Stimulated activated CD4-positive, alpha-beta T cell treated with anti-CD3 and anti-CD28 coated beads, Interleukin-15, amount 100 ng/mL, for 48 hours (primary cell): ENCODE measurements around the gene PACRGL.
A peak's percentile ranks its signal among the peaks of the same experiment; 100 is the strongest.

Experiments used
- DNase-seq, 2 donors: peaks; one replicate each; pipeline ENCODE4 v3.0.0-alpha.2; 2020; ENCODE audit warnings: low read depth in 2 of 2

PACRGL gene

DNA sequence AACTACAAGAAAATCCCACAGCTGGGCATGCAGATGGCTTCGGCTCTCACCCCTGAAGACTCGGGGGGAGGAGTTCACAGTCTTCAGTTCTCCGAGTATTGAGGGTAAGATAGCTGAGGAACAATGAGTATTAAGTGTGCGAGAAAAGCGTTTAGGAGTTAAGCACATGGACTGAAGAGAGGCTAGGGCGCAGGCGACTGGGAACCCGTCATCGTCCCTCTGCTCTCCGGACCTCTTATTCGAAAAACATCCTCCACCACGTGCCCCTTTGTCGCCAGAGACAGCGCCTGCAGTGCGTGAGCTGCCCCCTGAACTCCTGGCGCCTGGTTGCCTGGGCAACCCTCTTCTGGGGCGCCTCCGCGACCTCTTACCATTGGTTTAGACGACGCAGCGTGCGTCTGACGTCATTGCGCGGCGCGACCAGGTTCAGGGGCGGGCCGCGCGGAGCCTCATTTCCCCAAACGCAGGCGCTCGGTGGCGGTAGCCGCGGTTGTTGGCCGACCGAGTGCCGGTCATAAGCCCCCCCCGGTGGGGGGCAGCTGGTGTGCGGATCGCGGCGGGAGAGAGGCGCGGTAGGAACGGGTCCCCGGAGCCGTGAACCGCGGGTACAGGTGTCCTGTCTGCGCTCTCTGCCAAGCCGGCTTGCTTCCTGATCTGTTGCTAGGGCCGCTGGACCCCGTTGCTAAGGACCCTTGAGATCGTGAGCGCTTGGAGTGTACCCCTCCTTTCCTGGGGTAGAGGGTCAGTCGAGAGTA lies at the start of gene PACRGL:
PACRGL (plus strand) TSS at position 452 of the 755 bp plus-strand sequence. CDS start 4,024 bp downstream, outside the sequence.
- peak; percentile 88 to 90 for DNase-seq

DNA sequence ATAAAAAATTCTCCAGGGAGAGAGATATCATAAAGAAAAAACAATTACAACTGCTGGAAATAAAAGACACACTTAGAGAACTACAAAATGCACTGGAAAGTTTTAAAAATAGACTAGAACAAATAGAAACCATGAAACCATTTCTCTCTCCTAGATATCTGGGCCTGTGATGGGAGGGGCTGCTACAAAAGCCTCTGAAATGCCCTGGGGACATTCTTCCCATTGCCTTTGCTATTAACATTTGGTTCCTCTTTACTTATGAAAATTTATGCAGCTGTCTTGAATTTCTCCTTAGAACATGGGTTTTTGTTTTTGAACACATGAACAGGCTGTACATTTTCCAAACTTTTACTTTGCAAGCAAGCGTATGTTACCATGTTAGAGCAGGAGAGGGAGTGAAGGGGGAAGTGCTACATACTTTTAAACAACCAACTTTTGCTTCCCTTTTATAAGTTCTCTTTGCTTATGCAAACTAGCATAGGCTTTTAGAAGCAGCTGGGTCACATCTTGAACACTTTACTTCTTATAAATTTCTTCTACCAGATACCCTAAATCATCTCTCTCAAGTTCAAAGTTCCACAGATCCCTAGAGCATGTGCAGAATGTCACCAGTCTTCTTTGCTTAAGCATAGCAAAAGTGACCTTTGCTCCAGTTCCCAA lies 47.9 kb upstream of the PACRGL start:
- no peak for DNase-seq

DNA sequence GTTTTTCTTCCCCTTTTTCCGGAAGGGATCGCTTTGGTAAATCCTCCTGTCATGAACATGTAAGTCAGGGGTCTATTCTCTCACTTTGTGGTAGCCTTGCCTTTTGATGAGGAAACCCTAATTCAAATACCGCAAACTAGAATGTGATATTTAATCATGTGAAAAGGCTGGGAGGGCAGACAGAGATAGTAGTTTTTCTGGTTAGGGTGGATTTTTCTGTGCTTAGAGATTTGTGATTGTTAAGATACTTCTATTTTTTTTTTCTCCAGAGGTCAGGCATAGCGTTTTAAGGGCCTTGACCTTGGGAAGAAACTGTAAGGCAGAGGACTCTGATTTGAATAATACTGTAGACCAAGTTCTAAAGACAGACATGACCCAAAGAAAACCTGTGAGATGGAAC lies 41.8 kb upstream of the PACRGL start:
- no peak for DNase-seq

DNA sequence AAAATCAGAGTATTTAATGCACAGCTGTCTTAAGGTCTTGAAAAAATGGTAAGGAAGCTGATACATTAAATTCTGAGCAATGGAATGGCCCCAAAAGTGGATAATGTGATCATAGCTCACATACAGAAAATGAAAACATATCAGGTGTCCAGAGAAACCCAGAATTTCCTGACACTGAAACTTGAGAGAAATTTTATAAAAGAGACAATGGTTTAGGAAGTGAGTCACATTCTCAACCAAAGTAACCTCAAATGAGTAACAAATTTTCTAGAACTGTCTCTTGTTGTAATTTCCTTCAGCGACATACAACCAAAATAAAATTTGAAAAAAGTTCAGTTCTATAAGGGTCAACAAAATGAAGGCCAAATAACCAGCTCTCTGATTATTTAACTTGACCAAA lies 37.4 kb upstream of the PACRGL start:
- DNase-seq = no peak

DNA sequence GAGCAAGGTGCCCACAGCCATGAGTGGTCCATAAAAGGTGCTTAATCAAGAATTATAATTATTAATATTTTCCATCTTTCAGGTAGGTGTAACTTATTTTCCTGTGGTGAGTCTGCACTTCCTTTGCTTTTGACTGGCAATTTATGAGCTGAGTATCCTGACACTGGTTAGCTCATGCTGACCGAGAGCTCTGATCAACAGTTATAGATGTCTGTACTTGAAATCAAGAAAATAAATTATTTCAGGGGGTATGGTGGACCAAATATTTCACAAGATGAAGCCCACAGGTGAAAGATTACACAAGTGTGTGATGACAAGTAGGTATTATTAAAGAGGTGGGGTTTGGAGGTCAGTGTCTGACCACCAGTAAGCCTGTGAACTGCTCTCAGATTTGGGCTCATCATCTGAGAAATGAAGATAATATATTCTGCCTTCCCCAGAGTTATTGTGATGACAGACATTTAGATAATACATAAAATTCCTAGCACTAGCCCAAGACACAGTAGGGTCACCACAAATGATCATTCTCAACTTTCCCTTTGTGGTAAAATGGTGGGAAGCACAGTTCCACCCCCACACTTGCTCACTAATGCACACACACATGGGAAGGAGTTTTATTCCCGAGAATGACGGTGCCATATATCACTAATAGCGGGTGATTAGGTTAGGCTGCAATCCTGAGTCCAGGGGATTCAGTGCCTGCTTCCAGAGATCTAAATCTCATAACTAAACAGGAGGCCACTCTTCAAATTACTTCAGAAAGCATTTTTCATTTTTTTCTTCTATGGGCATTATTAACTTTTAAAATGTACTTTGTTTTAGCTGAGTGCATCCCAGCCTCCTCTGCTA lies 34.0 kb upstream of the PACRGL start:
- DNase-seq = no peak

DNA sequence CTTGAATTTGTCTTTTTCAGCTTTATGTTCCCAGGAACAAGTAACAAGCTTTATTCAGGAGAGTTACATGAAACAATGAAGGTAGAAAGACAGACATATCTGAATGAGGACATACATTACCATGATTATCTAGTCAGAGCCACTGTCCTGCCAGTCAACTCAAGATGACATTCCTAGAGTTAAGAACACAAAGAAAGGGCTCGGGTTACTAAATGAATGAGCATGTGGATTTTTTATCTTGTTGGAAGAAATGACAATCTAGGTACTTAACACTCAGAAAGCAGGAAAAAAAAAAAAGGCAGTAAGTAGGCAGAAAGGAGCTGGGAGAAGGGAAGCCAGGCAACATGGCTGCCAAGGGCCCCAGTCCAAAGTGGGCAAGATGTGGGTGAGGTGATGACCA lies 28.0 kb upstream of the PACRGL start:
- DNase-seq = no peak

DNA sequence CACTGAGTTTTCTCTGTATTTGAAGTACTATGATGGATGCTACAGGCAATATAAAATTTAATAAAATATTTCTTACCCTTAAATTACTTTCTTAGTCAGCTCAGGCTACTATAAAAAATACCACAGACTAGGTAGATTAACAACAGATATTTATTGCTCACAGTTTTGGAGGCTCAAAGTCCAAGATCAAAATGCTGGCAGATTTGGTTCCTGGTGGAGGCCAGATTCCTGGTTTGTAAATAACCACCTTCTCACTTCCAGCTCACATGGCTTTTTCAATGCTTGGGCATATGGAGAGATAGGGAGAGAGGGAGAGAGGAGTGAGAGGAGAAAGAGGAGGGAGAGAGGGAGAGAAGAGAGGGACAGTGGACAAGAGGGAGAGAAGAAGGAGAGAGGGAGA lies 24.5 kb upstream of the PACRGL start:
- no peak for DNase-seq

DNA sequence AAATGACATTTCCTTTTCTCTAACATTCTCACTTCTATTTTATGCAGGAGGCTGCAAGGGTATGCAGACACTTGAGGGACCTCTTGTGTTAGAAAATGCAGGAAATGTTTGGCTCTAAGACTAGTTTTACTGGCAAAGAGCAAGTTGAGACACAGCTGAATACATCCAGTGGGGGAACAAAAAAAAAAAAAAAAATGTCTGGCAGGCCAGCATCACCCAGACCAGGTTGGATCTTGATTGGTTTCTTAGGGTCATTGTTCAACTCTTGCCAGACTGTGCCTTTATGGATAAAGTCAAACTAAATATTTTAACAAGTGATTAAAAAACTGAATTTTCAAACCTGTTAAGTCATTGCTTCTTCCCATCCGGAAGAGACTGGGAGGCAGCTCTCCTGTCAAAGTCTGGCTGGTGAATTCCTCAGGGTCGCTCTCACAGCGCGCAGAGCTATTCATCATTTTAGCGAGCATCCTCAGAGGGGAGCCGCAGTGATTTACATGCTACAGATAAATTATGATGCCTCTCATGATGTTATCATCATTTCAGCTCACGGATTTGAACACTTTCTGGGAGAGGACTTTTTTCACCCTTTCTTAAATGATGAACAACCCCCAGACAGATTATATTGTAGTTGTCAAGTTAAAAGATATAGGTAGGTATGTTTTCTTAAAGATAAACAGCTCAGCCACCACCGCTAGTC lies 23.6 kb upstream of the PACRGL start:
- DNase-seq = no peak

DNA sequence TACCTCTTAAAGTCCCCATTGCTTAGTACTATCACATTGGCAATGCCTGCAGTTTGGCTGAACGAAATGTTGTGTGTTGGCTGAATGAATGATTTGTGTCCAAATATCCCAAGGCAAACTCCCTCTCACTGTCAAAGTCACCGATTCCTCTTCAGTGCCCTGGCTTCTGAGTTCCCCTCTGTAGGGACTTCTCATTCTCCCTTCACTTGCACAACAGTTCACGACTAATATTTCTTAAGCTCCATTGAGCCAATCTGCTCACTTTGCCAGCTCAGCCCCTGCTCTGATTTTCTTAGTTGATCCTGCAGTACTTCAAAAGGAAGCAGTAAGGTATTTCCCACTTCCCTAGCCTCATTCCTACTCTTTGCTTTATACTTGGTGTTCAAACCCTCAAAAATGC lies 21.9 kb upstream of the PACRGL start:
- DNase-seq = no peak

DNA sequence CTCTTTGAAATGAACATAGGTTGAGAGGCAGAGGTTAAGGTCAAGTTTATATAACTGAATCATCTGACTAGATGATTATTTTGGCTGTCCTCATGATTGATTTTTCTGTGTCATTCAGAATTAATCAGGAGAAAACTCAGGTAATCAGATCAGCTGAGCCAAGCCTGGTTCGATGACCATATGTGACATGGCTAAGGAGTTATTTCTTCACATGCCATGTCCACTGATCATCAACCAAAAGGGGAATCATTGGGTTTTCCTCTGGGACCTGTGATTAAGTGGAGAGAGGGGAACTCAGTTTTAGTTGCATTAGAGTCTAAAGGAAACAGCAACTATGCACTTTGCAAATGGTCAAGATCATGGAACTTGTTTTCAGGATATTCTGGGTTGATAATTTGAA lies 20.3 kb upstream of the PACRGL start:
- DNase-seq = no peak

DNA sequence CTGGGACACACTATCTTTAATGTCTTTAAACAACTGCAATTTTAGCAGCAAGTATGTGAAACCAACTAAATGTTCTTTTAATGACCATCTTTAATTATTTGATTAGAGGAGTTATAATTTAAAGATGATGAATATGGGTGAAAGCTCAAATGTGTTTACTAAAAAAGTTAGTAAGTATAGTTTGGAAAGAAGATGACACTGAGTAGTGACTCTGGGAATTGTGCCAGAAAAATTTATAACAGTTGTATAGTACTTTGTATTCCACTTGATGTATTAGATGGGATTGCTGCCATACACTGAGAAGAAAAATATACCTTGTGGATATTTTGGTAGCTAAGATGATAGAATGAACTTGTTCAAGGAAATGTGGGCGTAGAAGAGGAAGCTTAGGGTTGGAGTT lies 19.5 kb upstream of the PACRGL start:
- no peak for DNase-seq

DNA sequence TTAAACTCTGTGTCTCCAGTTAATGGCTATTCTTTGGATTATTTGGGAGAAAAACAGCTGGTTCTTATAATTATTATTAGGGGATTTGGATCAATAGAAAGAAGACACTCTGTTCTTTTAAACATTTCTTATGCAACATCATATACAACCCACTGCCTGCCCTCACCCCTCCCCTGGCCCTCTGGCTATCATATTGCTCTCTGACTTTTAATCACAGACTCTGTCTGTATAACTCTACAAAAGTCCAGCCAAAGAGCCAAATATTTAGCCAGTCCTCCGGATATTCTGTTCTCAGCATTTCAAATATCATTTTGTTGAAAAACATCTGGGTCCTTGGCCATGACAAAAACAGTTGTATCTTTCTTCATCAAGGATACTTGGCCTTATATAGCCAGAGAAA lies 19.0 kb upstream of the PACRGL start:
- DNase-seq = no peak

DNA sequence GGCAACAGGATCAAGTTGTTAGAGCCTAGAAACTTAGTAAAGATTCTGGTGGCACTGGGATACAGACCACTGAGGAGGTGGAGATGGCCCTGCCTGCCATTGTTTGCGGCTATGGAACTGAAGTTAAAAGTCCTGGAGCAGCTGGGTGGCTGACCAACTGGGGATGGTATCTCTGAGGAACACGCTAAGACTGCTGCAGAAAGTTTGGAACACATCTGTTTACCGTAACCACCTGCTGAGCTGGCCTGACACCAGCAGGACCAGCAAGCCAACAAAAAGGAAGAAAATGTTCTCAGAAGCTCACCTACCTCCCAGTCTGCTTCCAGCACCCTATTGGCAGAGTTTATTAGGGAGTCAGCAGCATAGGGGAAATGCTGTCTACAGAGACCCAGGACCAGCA lies 17.4 kb upstream of the PACRGL start:
- DNase-seq = no peak

DNA sequence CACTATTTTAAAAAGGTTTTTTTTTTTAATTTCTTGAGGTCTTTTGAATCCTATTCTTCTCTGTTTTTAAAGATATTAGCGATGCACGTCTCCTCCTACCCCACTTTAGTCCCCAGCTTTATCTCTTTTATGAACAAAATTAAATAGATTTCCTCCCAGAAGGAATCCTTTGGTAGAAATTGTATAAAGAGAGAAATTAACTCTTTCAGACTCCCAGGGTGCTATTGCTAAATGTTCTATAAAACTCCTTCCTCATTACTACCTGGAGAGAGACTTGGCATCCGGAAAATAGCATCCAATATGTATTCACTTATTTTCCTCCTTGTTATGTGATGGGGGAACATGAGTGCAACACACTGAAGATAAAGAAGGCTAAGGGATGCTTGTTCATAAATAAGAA lies 16.5 kb upstream of the PACRGL start:
- DNase-seq = no peak

DNA sequence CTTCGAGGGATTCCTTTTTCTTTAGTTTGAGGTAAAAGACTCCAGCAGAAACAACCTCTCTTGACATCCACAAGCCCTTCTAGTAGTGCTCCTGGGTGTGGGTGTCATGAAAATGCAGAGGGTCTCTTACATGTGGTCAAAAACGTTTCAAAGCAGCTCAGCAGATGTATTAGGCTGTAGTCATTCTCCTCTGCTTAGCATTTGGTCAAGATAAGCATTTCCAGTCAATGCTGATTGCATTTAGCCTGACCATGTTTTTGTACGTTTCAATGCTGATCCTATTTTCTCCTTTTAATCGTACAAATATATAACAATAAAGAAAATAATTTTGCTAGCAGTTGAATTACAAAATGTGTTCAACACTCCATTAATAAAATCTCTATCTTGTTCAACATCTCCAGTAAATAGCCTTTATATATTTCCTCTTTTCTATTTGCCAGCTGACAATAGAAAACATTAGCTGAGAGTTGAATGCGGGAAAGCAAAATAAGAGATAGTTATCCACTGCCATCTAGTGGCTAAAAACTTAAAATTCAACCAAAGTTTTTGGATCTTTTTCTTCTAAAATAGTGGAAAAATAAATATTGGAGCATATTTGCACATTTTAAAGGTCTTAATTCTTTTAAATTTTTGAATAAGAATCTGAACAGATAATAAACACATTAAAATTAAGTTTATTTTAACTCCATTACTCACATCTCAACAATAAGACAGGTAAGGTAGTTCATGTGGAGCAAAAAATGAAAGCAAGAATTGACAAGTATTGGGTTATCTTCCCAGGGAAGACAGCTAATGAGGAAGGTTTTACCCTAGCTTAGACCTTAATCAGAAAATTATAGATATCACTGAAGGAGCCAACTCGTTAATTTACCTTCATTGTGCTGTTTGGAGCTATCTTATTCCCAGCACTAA lies 15.2 kb upstream of the PACRGL start:
- DNase-seq = no peak

DNA sequence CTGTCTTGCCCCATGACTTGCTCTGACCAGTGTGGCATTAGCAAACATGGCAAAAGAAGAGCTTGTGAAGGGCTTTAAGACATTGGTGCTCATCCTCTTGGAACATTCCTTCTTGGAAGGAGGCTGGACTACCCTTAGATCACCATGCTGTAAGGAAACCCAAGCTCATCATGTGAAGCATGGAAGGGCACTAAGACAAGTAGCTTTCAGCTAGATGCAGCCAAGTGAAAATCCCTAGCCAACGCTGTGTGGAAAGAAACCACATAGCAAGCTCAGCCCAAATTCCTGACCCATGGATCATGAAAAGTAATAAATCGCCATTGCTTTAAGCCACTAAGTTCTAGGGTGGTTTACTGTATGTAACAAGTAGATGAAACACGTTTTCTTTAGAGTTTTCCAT lies 12.4 kb upstream of the PACRGL start:
- DNase-seq = no peak

DNA sequence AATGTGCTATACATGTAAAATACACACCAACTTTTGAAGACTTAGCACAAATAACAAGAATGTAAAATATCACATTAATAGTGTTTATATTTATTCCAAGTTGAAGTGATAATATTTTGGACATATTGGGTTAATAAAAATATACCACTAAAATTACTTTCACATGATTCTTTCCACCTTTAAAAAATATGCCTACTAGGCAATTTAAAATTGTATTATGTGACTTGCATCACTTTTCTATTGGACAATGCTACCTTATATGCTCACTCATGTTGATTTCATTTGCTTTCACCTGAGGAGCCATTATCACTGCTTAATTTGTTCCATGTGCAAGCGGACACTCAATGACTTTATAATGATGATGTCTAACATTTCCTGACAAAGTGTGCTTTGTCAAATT lies 3.4 kb upstream of the PACRGL start:
- DNase-seq = no peak

DNA sequence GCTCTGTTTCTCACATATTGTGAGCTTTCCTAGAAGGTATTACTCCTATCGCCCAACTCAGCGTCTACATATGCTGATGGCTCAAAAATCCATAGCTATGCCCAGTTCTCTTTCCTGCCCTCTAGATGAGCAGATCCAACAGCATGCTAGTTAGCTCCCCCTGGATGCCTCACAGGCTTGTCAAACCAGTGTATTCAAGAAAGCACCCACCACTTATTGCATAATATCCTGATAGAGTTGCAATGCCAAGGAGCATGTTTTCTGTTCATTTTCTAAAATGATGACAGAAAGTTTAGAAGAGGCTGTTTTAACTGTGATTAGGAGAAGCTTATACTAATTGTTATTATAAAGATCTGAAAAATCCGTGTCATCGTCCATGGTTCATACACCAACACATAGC lies 1.9 kb upstream of the PACRGL start:
- DNase-seq = no peak

DNA sequence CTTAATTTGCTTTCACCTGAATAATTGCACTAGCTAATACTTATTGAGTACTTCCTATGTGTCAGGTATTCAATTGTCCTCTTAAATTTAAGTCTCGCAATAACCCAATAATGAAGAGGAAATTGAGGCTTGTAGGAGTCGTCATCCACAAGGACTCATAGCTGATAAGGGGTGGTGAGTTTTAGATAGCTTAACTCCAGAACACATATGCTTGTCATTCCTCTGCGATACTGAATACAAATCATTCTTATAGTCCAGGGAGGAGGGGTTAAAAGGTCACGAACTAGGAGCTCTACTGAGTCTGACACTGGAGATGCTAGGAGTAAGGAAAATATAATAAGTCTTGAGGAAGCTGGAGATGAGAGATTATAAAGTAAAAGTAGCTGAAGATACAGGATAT lies 1.4 kb upstream of the PACRGL start:
- DNase-seq = no peak

DNA sequence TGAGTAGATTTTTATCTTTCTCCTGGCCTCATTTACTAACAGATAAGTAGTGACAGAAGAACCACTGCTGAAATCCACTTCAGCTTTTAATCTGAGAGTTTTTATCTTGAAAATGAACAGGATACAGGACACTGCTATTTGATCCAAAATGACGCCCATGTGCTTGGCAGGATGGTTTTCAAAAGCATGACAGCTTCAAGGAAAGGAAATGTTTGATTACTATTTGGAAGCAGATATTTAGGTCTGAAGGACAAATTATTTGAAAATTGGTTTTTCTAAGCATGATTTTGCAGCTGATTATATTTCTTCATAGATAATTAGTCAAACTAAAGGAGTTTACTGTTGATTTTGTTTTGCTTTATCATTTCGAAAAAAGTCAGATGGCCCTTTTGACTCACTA lies 11.1 kb downstream of the PACRGL start:
- no peak for DNase-seq

DNA sequence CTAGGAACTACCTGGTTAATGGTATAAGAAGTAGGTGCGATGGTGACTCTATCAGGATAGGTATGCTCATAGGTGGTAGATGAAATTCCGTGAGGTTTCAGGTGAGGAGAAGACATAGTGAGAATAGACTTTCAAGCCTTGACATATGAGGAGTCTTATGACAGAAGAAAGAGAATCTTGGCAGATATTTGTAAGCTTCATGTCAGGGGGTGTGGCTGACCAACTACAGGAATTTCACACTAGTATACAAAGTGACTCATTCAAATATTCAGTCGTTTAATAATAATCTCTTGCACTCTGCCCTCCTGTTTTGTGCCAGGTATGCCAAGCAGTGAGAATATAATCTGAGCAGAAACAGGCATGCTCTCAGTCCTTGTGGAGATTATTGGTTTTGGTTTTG lies 22.8 kb downstream of the PACRGL start:
- no peak for DNase-seq
